ENCODE results near the gene SYNJ2. TPM values are rescaled to one million over a fixed set of nuclear protein-coding genes. Genes with fewer than 3 reads are reported as not detected.

Gene SYNJ2
- total RNA-seq, 1 experiment from 2014 or later: 70.0 TPM

DNA sequence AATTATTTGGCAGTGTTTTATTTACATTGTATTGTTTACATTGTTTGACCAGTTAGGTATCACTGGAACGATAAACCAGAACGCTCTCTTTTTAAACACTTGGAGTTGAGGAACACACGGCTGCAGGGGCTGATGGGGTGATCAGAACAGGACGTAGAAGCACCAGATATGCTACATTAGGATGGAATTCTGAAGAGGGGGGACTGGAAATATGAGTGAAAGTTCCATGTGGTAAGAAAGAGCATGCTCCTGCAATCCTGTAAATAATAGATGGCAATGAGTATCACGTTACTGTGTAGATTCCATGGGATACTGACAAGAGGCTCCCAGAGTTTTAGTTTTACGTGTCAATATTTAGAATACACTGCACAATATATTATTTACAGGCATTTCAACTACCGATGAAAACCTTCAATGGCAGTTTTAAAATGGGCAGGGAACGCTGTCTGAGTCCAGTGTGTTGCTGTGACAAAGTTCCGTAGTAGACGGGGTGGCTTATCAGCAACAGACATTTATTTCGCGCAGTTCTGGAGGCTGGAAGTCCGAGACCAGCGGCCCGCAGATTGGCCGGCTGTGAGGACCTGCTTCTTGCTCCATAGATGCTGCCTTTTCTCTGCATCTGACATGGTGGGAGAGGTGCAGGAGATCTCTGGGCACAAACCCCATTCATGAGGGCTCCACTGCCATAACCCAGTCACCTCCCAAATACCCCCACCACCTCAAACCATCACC lies 43.1 kb downstream of the SYNJ2 start:
- Histone ChIP-seq H3K4me1 (ENCODE audit: control insufficient read depth, insufficient read depth, low read length) (peaks cover 74% of the 10 kb centered on the region), H3K27ac (ENCODE audit: low read length) (peak overlapping the region; percentile 87), H3K4me3 (ENCODE audit: low read depth in 2 of 2, low read length in 2 of 2) (no peak overlapping the region), H3K9me3 (ENCODE audit: control insufficient read depth, insufficient read depth, low read depth, low read length) (no peaks in the 10 kb centered on the region), H3K36me3 (ENCODE audit: control insufficient read depth, insufficient read depth, low read length) (no peaks in the 10 kb centered on the region; the same call in 1 of the 2 replicates), H3K27me3 (ENCODE audit: control insufficient read depth, insufficient read depth, low read length) (no peaks in the 10 kb centered on the region)
- TF ChIP-seq, protein P1, sequence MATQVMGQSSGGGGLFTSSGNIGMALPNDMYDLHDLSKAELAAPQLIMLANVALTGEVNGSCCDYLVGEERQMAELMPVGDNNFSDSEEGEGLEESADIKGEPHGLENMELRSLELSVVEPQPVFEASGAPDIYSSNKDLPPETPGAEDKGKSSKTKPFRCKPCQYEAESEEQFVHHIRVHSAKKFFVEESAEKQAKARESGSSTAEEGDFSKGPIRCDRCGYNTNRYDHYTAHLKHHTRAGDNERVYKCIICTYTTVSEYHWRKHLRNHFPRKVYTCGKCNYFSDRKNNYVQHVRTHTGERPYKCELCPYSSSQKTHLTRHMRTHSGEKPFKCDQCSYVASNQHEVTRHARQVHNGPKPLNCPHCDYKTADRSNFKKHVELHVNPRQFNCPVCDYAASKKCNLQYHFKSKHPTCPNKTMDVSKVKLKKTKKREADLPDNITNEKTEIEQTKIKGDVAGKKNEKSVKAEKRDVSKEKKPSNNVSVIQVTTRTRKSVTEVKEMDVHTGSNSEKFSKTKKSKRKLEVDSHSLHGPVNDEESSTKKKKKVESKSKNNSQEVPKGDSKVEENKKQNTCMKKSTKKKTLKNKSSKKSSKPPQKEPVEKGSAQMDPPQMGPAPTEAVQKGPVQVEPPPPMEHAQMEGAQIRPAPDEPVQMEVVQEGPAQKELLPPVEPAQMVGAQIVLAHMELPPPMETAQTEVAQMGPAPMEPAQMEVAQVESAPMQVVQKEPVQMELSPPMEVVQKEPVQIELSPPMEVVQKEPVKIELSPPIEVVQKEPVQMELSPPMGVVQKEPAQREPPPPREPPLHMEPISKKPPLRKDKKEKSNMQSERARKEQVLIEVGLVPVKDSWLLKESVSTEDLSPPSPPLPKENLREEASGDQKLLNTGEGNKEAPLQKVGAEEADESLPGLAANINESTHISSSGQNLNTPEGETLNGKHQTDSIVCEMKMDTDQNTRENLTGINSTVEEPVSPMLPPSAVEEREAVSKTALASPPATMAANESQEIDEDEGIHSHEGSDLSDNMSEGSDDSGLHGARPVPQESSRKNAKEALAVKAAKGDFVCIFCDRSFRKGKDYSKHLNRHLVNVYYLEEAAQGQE (IDR thresholded peaks at IDR 0.05; ENCODE audit: insufficient read depth in 1 of 2, low read depth in 2 of 2, low read length in 1 of 2): no peak
- TF ChIP-seq, protein P2, sequence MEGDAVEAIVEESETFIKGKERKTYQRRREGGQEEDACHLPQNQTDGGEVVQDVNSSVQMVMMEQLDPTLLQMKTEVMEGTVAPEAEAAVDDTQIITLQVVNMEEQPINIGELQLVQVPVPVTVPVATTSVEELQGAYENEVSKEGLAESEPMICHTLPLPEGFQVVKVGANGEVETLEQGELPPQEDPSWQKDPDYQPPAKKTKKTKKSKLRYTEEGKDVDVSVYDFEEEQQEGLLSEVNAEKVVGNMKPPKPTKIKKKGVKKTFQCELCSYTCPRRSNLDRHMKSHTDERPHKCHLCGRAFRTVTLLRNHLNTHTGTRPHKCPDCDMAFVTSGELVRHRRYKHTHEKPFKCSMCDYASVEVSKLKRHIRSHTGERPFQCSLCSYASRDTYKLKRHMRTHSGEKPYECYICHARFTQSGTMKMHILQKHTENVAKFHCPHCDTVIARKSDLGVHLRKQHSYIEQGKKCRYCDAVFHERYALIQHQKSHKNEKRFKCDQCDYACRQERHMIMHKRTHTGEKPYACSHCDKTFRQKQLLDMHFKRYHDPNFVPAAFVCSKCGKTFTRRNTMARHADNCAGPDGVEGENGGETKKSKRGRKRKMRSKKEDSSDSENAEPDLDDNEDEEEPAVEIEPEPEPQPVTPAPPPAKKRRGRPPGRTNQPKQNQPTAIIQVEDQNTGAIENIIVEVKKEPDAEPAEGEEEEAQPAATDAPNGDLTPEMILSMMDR (IDR thresholded peaks at IDR 0.05): no peak
- TF ChIP-seq POLR2AphosphoS5 (IDR thresholded peaks at IDR 0.05; ENCODE audit: low read depth, low read length) (no peak), SIN3A (IDR thresholded peaks at IDR 0.05; ENCODE audit: borderline replicate concordance, insufficient read depth, low read depth, low read length) (no peak), TCF7L2 (IDR thresholded peaks at IDR 0.05; ENCODE audit: low read depth, low read length) (no peak)
- ChIA-PET POLR2A (no interaction called here), CTCF (no interaction called here)
- ATAC-seq: no peak
- BruUV-seq (replicated peaks): no TSS peak
- in situ Hi-C loops (cut with HindIII; ENCODE audit: low pct_unique_long_range_greater_than_20kb, low sequenced_read_pairs): no loop called here
- intact Hi-C loops (cut with micrococcal nuclease; ENCODE audit: unreplicated experiment): no loop called here
- no peak for DNase-seq (ENCODE audit: low read depth, low spot score)

DNA sequence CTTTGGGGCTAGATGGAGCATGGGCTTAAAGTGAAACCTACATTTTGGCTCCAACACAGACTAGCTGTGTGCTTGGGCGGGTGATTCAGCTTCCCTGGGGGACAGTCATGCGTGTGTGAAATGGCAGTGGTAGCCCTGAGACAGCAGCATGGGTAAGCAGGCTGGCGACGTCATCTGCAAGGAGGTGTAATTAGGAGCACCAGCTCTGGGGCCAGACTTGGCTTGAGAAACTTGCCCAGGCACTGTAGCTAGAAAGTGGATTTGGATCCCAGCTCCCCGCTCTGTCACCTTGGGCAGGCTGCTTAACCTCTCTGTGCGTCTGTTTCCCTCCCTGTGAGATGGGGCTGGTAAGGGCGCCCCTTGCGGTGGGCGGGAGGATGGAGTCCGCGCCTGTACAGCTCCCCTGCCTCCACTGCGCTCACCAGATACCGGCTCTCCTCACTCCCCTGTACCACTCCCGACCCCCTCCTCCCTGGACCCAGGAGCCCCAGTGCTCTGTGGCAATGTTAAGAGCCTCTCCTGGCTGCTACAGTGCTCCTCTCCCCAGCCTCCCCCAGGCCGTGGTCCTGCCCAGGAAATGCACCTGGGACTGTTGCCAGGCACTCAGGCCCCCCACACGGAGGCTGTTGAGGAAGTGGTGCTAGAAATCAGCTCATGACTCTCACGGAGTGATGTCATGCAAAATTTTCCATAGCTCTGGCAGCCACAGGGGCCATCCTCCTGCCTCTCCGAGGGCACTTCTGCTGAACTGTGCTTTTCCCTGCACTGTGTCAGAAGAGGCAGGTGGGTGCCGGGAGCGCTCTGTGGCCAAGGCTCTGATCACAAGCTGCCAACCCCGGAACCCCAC lies 44.6 kb downstream of the SYNJ2 start:
- in situ Hi-C loops (cut with HindIII; ENCODE audit: low pct_unique_long_range_greater_than_20kb, low sequenced_read_pairs) (no loop called here), intact Hi-C loops (cut with micrococcal nuclease; ENCODE audit: unreplicated experiment) (no loop called here)
- peak; percentile 80 for ATAC-seq
- Histone ChIP-seq H3K27me3 (ENCODE audit: control insufficient read depth, insufficient read depth, low read length) (no peaks in the 10 kb centered on the region), H3K4me3 (ENCODE audit: low read depth in 2 of 2, low read length in 2 of 2) (peak overlapping the region in 1 of 2 experiments; percentile 15; a peak in 2 of 4 replicates), H3K27ac (ENCODE audit: low read length) (peak overlapping the region; percentile 87), H3K4me1 (ENCODE audit: control insufficient read depth, insufficient read depth, low read length) (peaks cover 86% of the 10 kb centered on the region), H3K36me3 (ENCODE audit: control insufficient read depth, insufficient read depth, low read length) (0 out of 2 replicates have a peak, but pooled peaks cover 3% of the 10 kb centered on the region), H3K9me3 (ENCODE audit: control insufficient read depth, insufficient read depth, low read depth, low read length) (no peaks in the 10 kb centered on the region)
- POLR2A ChIA-PET: interaction anchor here (0.5 to 0.6 kb wide), 2 partner anchors 9 to 11 kb away, joined by 4 to 14 read pairs; no protein-coding TSS in a partner anchor
- no peak for DNase-seq (ENCODE audit: low read depth, low spot score)
- CTCF ChIA-PET: interaction anchor here (0.5 to 1.4 kb wide), 7 partner anchors 9 to 727 kb away, joined by 3 to 10 read pairs (median 3); partner anchors contain the start of gene SYNJ2
- no TSS peak for BruUV-seq (replicated peaks)
- TF ChIP-seq, protein P2 (IDR thresholded peaks at IDR 0.05): peak; percentile 89
- no peak for TF ChIP-seq TCF7L2 (IDR thresholded peaks at IDR 0.05; ENCODE audit: low read depth, low read length)
